Subcutaneous abdominal adipose tissue (tissue), 5 donors: ENCODE results near the gene GGTLC2.
"Not testable (repeated sequence)": the region's sequence is repeated elsewhere in the genome, so short reads cannot be mapped to it uniquely, and the experiment has no call there.

Experiments
- H3K27ac ChIP-seq: one replicate; pipeline ENCODE4 v1.7.0; 2013; ENCODE audit warnings: low read depth, mild to moderate bottlenecking, inconsistent platforms, low read length, moderate library complexity
- H3K27me3 ChIP-seq, 5 donors: one replicate each; pipeline ENCODE4 v1.7.0; 2013; ENCODE audit warnings: low read length in 5 of 5, inconsistent platforms in 1 of 5; ENCODE audit not compliant: control insufficient read depth in 5 of 5, insufficient read depth in 4 of 5
- H3K36me3 ChIP-seq, 5 donors: one replicate each; pipeline ENCODE4 v1.7.0; 2013; ENCODE audit warnings: low read length in 5 of 5; ENCODE audit not compliant: control insufficient read depth in 5 of 5, insufficient read depth in 5 of 5
- H3K4me1 ChIP-seq, 5 donors: one replicate each; pipeline ENCODE4 v1.7.0; 2013; ENCODE audit warnings: low read length in 5 of 5, mild to moderate bottlenecking in 3 of 5, moderate library complexity in 1 of 5; ENCODE audit not compliant: control insufficient read depth in 5 of 5, insufficient read depth in 5 of 5
- H3K4me3 ChIP-seq, 5 donors: one replicate each; pipeline ENCODE4 v1.7.0; 2013; ENCODE audit warnings: low read length in 5 of 5, low read depth in 1 of 5
- H3K9ac ChIP-seq, 5 donors: one replicate each; pipeline ENCODE4 v1.7.0; 2013; ENCODE audit warnings: low read length in 5 of 5, mild to moderate bottlenecking in 4 of 5, moderate library complexity in 3 of 5
- H3K9me3 ChIP-seq, 5 donors: one replicate each; pipeline ENCODE4 v1.7.0; 2013; ENCODE audit warnings: low read length in 5 of 5; ENCODE audit not compliant: control insufficient read depth in 5 of 5
- donor health status: healthy.
- donor health status: healthy.
- donor health status: healthy.
- donor health status: healthy.
- donor health status: healthy.

Gene GGTLC2

GRCh38 chr22:22681221-22681739, 36.9 kb downstream of the GGTLC2 start:
- Histone ChIP-seq H3K9ac (no peak overlapping the region), H3K4me1 (peaks cover 0 to under 1% (median 0%) of the 10 kb centered on the region in 5 donors), H3K27me3 (peaks cover 0 to 3% (median 0%) of the 10 kb centered on the region in 5 donors), H3K27ac (no peak overlapping the region), H3K4me3 (no peak overlapping the region), H3K9me3 (no peaks in the 10 kb centered on the region), H3K36me3 (no peaks in the 10 kb centered on the region)

GRCh38 chr22:22682196-22682595, 37.8 kb downstream of the GGTLC2 start:
- H3K27ac ChIP-seq, result no peak overlapping the region
- no peaks in the 10 kb centered on the region for H3K36me3 ChIP-seq
- H3K4me1 ChIP-seq, result peaks cover 0 to 8% (median 0%) of the 10 kb centered on the region in 5 donors
- H3K9me3 ChIP-seq, result no peaks in the 10 kb centered on the region
- H3K4me3 ChIP-seq, result no peak overlapping the region
- H3K27me3 ChIP-seq, result peaks cover 0 to 3% (median 0%) of the 10 kb centered on the region in 5 donors
- no peak overlapping the region for H3K9ac ChIP-seq

- Histone ChIP-seq H3K4me3 (no peak overlapping the region), H3K27me3 (peaks cover 0 to 3% (median 0%) of the 10 kb centered on the region in 5 donors), H3K9me3 (no peaks in the 10 kb centered on the region), H3K36me3 (no peaks in the 10 kb centered on the region), H3K9ac (no peak overlapping the region), H3K27ac (no peak overlapping the region), H3K4me1 (peaks cover 0 to 9% (median 0%) of the 10 kb centered on the region in 5 donors)
Observed at GRCh38 chr22:22682807-22683667, 38.6 kb downstream of the GGTLC2 start.

- Histone ChIP-seq H3K36me3 (no peaks in the 10 kb centered on the region), H3K27me3 (peaks cover 0 to 3% (median 0%) of the 10 kb centered on the region in 5 donors), H3K4me1 (peaks cover 0 to 9% (median 0%) of the 10 kb centered on the region in 5 donors), H3K27ac (no peak overlapping the region), H3K9me3 (no peaks in the 10 kb centered on the region), H3K4me3 (no peak overlapping the region), H3K9ac (no peak overlapping the region)
Observed at GRCh38 chr22:22683668-22684361, 39.4 kb downstream of the GGTLC2 start.

- Histone ChIP-seq H3K9ac (no peak overlapping the region), H3K4me3 (no peak overlapping the region), H3K4me1 (peaks cover 0 to 9% (median 0%) of the 10 kb centered on the region in 5 donors), H3K27ac (no peak overlapping the region), H3K27me3 (peaks cover 0 to 3% (median 0%) of the 10 kb centered on the region in 5 donors), H3K36me3 (no peaks in the 10 kb centered on the region), H3K9me3 (no peaks in the 10 kb centered on the region)
Observed at GRCh38 chr22:22684580-22685561, 40.5 kb downstream of the GGTLC2 start.

- Histone ChIP-seq H3K4me3 (no peak overlapping the region), H3K27ac (no peak overlapping the region)
Observed at GRCh38 chr22:22685586-22685985, 41.2 kb downstream of the GGTLC2 start.

GRCh38 chr22:22686202-22687115, 42.0 kb downstream of the GGTLC2 start:
- H3K27ac ChIP-seq, H3K4me3 ChIP-seq, H3K4me1 ChIP-seq, H3K9ac ChIP-seq, H3K9me3 ChIP-seq, H3K27me3 ChIP-seq, H3K36me3 ChIP-seq: not testable (repeated sequence)

More at GRCh38 chr22:22685586-22685985, 41.2 kb downstream of the GGTLC2 start:
- H3K27me3 ChIP-seq, result no peaks in the 10 kb centered on the region
- H3K9me3 ChIP-seq, result no peaks in the 10 kb centered on the region
- no peak overlapping the region for H3K9ac ChIP-seq
- H3K4me1 ChIP-seq, result peaks cover 0 to 9% (median 0%) of the 10 kb centered on the region in 5 donors
- H3K36me3 ChIP-seq, result no peaks in the 10 kb centered on the region

GRCh38 chr22:22687638-22688500, 43.5 kb downstream of the GGTLC2 start:
- H3K36me3 ChIP-seq, result no peaks in the 10 kb centered on the region
- peaks cover 0 to 9% (median 0%) of the 10 kb centered on the region in 5 donors for H3K4me1 ChIP-seq
- H3K4me3 ChIP-seq, result no peak overlapping the region
- no peaks in the 10 kb centered on the region for H3K27me3 ChIP-seq
- no peaks in the 10 kb centered on the region for H3K9me3 ChIP-seq
- no peak overlapping the region for H3K27ac ChIP-seq
- H3K9ac ChIP-seq, result no peak overlapping the region
